ENCODE measurements around the gene FPR2. TPM values are rescaled to one million over a fixed set of nuclear protein-coding genes. Genes with fewer than 3 reads are reported as not detected.
"Not testable (repeated sequence)": the region's sequence is repeated elsewhere in the genome, so short reads cannot be mapped to it uniquely, and the experiment has no call there.

FPR2 gene
- total RNA-seq, 1 donor from 2014 or later: 0.62 TPM

DNA sequence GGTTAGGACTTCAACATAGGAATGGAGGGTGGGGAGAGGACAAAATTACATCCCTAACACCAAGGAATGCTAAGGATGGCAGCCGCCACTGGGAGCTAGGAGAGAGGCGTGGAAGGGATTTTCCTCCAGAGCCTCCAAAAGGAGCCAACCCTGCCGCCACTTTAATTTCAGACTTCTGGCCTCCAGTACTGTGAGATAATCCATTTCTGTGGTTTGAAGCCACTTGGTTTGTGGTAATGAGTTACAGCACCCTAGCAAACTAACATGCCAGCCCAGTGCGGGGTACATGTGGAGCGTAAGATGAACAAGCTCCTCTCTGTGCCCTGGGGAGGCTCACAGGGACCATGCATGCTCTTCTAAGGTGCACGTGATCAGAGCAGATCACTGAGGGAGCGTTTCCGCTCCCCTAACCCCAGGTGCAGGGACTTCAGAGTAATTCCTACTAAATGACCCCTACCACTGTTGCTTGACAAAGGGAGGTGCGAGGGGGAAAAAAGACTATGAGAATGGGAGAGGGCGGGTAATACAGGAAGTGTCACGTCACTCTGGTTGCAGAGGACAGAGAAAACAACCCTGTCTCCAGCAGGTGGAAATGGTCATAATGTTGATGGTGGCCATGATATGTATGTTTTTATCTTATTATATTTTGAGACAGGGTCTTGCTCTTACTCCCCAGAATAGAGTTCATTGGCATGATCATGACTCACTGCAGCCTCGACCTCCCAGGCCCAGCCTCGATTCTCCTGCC, 21.3 kb upstream of the FPR2 start:
- DNase-seq: no peak

DNA sequence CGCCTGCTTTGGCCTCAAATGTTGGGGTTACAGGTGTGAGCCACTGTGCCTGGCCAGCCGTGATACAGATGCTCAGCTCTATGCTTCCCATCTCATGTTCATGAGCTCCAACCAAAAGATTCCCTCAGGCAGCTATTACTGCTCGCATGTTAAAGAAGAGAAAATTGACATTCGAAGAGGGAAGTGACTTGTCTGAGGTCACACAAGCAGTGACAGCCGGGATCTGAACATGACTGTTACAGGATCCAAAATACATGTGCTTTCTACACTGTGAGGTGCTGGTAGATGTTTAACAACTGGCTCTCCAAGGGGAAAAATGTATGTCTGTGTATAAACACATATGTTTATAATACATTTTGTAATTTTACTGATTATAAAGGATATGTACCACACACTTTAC, 20.6 kb upstream of the FPR2 start:
- DNase-seq: no peak

DNA sequence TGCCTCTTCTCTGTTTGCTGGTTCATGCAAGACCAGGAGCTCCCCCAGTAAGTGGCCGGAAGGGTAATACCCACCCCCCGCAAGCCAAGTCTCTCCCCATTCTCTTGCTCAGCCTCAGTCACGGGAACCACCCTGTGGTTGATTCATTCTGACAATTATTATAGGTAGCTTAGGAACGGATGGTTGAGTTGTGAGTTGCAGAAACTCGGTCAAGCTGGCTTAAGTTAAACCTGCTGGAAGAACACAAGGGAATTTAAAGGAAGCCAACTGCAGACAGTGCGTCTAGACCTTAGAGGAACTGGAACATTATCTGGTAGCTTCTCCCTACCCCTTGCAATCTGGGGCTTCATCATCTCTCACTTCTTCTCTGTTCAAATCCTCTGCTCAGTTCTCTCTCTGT, 18.2 kb upstream of the FPR2 start:
- DNase-seq: no peak

DNA sequence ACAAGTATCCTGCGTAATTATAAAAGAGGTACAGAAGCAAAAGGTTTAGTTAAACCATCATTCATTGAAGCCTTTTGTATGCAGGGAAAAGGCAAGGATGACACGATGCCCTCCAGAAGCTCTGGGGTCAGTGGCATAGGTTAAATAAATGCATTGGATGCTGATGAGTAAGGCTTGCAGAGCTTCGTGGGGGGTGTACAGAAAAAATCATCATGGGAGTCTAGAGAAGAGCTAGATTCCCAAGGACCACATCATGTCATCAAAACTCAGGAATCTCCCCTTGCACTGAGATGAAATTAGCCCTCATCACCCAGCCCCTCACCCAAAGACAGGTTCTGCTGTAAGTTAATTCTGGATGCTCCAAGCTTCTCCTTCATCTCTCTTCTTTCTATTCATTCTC, 17.6 kb upstream of the FPR2 start:
- no peak for DNase-seq

DNA sequence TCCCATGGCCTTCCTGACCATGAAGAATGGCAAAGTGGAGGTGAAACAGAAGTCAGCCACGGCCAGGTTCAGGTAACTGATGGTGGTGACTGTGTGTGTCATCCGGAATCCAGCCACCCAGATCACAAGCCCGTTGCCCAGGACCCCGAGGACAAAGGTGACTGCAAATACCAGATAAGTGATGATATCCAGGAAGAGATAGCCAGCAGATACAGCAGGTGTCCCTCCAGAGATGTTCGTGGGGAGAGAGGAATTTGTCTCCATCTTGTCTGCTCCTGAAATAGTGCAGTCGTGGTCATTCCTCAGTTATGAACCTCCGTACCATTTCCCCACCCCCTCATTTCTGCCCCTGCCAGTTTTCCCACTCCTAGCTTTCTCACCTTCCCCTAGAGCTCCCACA, 14.2 kb upstream of the FPR2 start:
- DNase-seq: no peak

DNA sequence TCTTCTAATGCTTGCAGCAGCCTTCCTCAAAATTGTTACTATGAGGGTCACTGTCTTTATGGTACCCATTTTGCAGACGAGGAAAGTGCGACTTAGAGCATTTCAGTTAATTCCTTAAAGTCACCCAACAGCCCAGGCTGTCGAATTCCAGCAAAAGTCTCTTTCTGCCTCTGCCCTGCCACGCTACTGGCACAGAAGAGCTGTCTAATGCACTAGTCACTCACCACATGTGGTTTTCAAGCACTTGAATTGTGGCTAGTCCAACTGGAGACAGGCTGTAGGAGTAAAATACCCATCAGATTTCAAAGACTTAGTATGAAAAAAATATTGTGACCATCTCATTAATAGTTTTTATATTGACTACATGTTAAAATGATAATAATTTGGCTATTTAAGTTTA, 11.0 kb upstream of the FPR2 start:
- DNase-seq: no peak

DNA sequence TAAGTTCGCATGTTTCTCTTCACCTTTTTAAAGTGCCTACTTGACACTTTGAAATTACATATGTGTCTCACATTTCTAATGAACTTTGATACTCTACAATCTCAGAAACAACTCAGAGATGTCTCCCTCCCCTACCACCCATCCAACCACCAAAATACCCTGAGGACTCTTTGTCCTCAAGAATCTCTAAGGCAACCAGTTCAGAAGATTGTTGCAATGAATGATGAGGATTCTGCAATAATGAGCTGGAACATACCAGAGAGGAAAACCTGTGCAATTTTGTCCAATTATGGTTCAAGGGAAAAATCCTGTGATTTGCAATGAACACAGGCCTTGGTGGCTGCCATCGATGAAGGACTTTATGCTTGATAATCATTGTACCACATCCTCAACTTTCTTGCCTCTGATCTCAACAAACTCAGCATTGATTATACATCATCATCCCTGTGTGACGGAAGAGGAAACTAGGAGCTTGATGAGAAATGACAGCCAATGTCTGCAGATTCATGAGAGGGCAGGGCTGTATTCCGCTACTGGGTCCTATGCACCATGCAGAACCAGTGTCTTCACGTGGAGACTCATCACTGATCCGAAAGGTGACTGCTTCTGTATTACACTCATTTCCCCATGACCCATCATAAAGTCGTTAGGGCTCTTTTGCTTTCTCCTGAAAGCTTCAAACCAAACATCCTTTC, 10.4 kb upstream of the FPR2 start:
- no peak for DNase-seq

DNA sequence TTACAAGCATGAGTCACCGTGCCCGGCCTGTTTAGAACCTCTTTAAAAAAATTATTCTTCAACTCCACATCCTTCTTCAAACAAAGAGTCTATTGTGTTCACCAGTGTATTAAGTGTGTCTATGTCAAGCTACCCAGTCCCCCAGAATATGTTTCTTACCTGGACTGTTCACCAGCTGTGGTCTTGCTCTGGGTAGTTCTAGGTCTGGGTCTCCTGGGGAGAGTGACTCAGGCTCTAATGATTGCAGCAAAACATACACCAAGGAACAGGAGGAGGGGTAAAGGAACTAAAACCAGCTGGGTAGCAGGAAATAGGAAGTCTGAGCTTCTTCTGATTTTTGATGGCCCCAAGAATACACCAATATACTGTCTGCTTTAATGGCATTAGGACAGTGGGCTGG, 9.3 kb upstream of the FPR2 start, which contains the start of gene FPR1:
FPR1 (minus strand) TSS at position 224 of the 400 bp plus-strand sequence. CDS start 4,884 bp downstream, outside the sequence.
- no peak for DNase-seq

DNA sequence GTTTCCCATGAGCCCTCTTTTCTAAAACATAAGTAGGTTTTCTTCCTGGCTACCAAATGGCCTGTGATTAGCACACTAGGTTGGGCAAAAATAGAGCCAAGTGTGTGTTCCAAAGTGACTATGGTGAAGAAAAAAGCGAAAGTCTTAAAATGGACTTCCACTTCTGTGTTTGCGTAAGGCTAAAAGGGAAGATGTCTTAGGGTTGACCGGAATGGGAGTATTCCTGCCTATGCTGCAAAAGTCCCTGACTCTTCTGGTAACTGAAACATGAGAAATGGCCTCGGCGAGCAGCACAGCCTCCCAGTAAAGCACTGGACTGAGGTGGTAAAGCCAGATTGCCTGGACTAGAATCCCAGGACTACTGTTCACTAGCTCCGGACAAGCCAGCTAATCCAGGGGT, 6.9 kb upstream of the FPR2 start:
- no peak for DNase-seq

DNA sequence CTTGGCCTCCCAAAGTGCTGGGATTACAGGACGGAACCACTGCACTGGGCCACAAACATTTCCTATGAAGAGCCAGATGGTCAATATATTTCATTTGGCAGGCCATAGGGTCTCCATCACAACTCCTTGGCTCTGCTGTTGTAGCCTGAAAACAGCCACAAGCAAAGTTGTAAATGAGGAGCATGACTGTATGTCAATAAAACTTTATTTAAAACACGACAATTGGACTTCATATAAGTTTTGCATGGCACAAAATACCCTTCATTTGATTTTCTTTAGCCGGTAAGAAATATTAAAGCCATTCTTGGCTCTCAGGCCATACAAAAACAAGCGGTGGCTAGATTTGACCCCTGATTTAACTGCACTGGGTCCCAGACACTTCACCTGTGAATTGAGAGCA, 6.2 kb upstream of the FPR2 start:
- DNase-seq: no peak

DNA sequence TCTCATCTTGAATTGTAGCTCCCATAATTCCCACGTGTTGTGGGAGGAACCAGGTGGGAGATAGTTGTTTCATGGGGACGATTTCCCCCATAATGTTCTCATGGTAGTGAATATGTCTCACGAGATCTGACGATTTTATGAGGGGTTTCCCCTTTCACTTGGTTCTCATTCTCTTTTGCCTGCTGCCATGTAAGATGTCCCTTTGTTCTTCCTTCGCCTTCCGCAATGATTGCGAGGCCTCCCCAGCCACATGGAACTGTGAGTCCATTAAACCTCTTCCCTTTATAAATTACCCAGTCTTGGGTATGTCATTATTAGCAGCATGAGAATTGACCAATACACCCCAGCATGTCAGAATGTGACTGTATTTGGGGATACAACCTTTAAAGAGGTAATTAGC, 5.4 kb upstream of the FPR2 start:
- DNase-seq: no peak

DNA sequence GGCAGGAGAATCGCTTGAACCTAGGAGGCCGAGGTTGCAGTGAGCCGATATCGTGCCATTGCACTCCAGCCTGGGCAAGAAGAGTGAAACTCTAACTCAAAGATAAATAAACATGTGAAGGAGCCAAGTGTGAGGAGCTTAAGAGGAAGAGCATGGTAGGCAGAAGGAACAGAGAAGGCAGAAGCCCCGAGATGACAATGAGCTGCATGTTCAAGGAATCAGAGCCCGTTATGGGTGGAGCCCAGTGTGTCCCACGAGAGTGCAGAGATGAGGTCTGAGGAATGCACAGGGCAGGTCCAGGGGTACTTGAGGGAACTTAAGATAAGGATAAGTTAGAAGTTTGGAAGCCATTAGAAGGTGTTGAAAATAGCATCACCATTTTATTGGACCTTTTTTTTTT, 716 bp downstream of the FPR2 start:
- DNase-seq: no peak

DNA sequence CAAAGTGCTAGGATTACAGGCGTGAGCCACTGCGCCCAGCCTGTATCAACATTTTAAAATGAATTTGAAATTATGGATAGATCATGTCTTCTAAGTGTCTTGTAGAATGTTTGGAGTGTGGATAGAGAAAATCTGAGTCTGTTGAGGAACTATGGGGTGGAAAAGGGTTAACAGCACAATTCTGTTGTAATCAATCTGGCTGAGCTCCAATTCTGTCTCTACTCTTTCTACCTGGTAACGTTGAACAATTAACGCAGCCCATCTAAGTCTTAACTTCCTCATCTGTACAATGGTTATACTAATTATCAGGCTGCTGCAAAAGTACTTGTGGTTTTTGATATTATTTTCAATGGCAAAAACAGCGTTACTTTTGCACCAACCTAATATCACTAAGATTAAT, 4.1 kb downstream of the FPR2 start:
- no peak for DNase-seq

DNA sequence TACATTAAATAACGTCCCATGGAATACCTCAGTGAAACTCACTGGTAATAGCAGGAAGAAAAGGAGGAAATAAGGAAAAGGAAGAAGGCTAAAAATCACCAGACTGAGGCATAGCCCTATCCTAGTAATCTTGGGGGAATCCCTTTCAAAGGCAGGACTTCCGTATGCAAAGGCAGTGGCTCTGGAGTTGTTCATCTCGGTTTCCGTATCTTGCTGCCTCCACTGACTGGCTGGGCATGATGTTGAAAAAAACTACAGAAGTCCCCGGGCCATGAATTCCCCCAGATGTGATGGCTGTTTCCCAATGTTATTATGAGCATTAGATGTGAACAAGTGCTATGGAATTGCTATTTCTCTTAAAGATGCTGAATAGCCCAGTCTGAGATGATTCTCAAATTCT, 5.5 kb downstream of the FPR2 start:
- no peak for DNase-seq

DNA sequence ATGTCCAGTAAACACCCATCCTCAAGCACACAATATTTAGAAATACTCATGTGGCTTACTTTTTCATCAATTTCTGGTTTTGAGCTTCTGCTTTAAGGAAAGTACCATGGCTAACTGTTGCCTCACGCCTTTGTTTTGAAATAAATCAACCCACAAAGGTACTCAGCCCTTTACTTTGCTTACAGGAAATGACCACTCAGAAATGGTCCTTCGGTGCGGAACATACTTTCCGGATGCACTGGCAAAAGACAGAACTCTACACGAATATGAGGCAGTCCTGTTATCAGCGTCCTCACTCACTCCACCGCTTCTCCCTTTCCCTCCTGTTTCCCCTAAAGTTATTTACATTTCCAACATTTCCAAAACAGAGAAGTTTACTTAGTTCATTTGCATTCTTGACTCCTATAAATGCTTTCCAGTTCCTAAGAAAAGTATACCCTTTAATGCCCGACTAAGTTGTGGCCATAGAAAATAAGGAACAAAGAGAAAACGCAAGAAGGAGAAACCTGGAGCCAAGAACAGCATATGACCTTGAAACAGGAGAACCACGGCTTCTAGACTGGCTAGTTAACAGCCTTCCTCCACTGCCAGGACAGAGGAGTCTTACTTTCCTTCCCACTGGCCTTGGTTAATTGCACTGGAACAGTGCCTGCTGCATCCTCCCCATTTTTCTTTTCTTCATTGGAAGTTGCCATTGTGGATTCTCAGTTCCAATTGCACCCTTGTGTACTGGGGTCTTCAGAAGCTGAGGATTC, 10.6 kb downstream of the FPR2 start:
- no peak for DNase-seq

DNA sequence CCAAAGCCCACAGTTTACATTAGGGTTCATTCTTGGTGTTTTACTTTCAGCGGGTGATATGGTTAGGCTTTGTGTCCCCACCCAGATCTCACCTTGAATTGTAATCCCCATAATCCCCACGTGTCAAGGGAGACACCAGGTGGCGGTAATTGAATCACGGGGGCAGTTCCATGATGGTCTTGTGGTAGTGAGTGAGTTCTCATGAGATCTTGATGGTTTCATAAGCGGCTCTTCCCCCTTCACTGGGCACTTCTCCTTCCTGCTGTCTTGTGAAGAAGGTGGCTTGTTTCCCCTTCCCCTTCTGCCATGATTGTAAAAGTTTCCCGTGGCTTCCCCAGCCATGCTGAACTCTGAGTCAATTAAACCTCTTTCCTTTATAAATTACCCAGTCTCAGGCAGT, 12.0 kb downstream of the FPR2 start:
- no peak for DNase-seq

DNA sequence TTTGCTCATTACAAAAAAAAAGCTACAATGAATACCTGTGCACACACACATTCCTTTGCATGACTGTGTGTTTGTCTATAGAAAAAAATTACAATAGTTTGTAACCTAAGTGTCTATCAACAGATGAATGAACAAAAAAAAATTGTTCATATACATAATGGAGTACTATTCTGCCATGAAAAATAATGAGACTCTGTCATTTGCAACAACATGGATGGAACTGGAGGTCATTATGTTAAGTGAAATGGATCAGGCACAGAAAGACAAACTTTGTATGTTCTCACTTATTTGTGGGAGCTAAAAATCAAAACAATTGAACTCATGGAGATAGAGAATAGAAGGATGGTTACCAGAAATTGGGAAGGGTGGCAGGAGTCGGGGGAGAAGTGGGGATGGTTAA, 15.6 kb downstream of the FPR2 start:
- not testable (repeated sequence) for DNase-seq

DNA sequence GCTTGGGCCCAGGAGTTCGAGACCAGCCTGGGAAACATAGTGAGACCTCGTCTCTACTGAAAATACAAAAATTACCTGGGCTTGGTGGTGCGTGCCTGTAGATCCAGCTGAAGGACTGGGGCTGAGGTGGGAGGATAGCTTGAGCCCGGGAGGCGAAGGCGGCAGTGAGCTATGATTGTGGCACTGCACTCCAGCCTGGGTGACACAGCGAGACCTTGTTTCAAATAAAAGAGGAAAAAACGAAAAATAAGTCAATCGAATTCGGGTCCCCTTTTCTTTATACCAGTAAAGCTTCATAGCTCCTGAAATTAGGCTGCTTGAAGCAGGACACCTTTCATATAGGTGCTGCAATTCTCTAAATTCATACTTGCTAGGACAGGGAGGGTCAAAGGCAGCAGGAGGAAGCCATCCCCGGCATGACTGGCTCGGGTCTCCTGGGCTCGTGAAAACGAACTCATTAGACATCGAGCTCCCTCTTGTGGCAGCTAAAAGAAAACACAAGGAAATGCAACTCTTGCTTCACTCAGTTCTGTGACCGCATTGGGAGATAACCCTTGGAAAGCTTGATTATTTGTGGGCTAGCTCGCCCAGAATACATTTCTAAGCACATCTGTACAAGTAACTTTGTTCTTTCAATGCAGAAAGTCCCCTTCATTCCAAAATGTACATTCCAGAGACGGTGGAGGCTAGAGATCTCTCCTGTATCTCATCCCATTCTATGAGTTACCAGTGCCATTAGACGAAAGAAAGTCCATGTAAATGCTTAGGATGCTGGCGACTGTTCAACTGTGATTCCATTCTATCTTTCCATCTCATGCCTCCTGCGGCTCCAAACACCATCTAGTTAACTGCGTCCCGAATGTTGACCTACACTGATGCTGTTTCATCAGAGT, 16.8 kb downstream of the FPR2 start:
- peak; percentile 25 for DNase-seq

DNA sequence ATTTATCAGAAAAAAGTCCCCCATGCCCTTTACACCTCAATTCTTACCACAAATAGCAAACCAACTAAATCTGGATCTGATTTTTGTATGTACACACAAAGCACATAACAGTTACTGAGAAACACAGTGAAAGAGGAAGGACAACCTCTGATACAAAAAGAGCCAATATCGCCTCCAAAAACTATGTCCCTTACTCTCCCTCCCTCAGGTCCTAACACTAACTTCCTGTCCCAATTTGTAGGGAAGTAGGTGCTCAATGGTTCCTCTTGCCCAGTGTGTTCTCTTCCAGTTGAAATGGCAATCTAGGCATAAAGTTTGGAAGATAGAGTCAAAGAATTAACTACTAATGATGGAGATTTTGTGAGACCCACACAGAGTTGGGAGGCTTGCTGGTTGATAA, 18.2 kb downstream of the FPR2 start:
- DNase-seq: no peak

DNA sequence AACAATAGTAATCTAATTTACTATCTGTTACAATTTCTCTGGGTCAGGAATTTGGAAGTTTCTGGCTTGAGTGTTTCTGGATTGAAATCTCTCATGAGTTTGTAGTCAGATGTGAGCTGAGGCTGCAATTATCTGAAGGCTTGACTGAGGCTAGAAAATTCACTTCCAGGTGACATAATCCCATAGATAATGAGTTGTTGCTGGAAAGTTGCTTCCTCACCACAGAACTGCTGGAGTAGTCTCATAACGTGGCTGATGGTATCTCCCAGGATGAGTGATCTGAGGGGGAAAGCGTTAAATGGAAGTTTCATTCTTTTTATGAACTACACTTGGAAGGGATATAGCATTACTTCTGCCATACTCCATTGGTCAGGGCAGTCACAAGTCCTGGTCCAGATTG, 18.7 kb downstream of the FPR2 start:
- no peak for DNase-seq

DNA sequence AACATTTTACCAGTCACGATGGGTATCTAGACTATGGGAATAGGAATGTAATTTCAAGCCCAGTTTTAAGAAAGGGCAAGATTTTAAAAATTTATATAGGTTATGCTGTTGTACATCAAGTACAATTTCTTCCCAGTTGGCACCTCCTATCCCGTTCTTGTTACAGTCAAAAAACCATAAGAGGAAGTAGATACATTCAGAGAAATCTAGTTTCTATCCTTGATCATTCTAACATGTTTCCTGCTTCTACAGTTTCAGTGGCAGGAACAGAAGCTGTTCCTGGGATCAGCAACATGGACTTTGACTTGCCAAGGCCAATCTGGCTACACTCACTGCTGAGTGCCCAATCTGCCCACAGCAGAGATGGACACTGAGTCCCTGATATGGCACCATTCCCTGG, 19.3 kb downstream of the FPR2 start:
- DNase-seq: no peak

DNA sequence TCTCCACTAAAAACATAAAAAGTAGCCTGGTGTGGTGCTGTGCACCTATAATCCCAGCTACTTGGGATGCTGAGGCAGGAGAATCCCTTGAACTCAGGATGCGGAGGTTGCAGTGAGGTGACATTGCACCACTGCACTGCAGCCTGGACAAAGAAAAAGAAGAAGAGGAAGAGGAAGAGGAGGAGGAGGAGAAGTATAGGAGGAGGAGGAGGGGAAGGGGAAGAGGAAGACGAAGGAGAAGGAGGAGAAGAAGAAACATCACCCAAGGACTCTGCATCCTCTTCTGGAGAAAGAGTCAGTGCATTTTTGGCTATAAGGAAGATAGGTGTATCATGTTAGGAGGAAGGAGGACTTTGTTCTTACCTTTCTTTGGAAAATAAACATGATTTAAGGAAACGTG, 21.0 kb downstream of the FPR2 start:
- no peak for DNase-seq
